CD4-positive, CD25-positive, alpha-beta regulatory T cell (primary cell): ENCODE results near the gene GNL2. TPM values are rescaled to one million over a fixed set of nuclear protein-coding genes. Genes with fewer than 3 reads are reported as not detected.
"Not testable (repeated sequence)": the region's sequence is repeated elsewhere in the genome, so short reads cannot be mapped to it uniquely, and the experiment has no call there.

ENCODE experiments used
- ATAC-seq, 2 donors: fragments of 150-1000 bp; cut with Tn5 transposase; one replicate each; pipeline ENCODE4 v1.10.0; 2021; ENCODE audit warnings: low read depth in 2 of 2, moderate number of reproducible peaks in 2 of 2, moderate library complexity in 1 of 2
- DNase-seq, 3 donors: peaks; one replicate each; pipeline versions ENCODE4 v3.0.0 to v3.0.0-alpha.2; 2012 to 2022; ENCODE audit warnings: mixed read lengths in 1 of 3
- H3K27ac ChIP-seq: one replicate; pipeline ENCODE4 v1.7.0; 2013; ENCODE audit warnings: mild to moderate bottlenecking, low read length; ENCODE audit not compliant: insufficient read depth, poor library complexity, severe bottlenecking
- H3K27me3 ChIP-seq: one replicate; pipeline ENCODE4 v1.7.0; 2013; ENCODE audit warnings: low read length; ENCODE audit not compliant: control insufficient read depth, insufficient read depth
- H3K36me3 ChIP-seq: one replicate; pipeline ENCODE4 v1.7.0; 2013; ENCODE audit warnings: mild to moderate bottlenecking, low read length, moderate library complexity; ENCODE audit not compliant: control insufficient read depth, insufficient read depth
- H3K4me1 ChIP-seq: 2 replicates; pipeline ENCODE4 v1.7.0; 2013; ENCODE audit warnings: mild to moderate bottlenecking, low read length; ENCODE audit not compliant: insufficient read depth, control insufficient read depth, poor library complexity, severe bottlenecking
- H3K4me3 ChIP-seq: one replicate; pipeline ENCODE4 v1.7.0; 2013; ENCODE audit warnings: low read depth, mild to moderate bottlenecking, low read length, moderate library complexity
- H3K9me3 ChIP-seq, 2 experiments: 1 replicate in 1 of 2; 2 replicates in 1 of 2; pipeline ENCODE4 v1.7.0; 2013; ENCODE audit warnings: low read length in 2 of 2, mild to moderate bottlenecking in 1 of 2, moderate library complexity in 1 of 2; ENCODE audit not compliant: control insufficient read depth in 2 of 2
- H3K27ac Mint-ChIP-seq, 3 donors: one replicate each; pipeline ENCODE4 v1.8.0; 2020 to 2022; ENCODE audit warnings: mild to moderate bottlenecking in 3 of 3, mixed read lengths in 3 of 3, moderate library complexity in 2 of 3
- H3K27me3 Mint-ChIP-seq: one replicate; pipeline ENCODE4 v1.8.0; 2022; ENCODE audit warnings: mild to moderate bottlenecking, mixed read lengths
- H3K36me3 Mint-ChIP-seq: one replicate; pipeline ENCODE4 v1.8.0; 2020; ENCODE audit warnings: mixed read lengths
- H3K4me1 Mint-ChIP-seq, 4 donors: one replicate each; pipeline ENCODE4 v1.8.0; 2020 to 2022; ENCODE audit warnings: mixed read lengths in 4 of 4, mild to moderate bottlenecking in 1 of 4
- H3K4me3 Mint-ChIP-seq, 4 donors: one replicate each; pipeline ENCODE4 v1.8.0; 2020 to 2022; ENCODE audit warnings: mild to moderate bottlenecking in 4 of 4, mixed read lengths in 4 of 4, moderate library complexity in 3 of 4
- H3K9me3 Mint-ChIP-seq, 7 donors: one replicate each; pipeline ENCODE4 v1.8.0; 2020 to 2022; ENCODE audit warnings: mixed read lengths in 7 of 7, mild to moderate bottlenecking in 3 of 7, moderate library complexity in 2 of 7
- polyA plus RNA-seq, 4 donors: library from polyadenylated mRNA; unstranded; fragments of 300-500 nt; fragmentation: Illumina TruSeq; gene quantifications; one replicate each; pipeline ENCODE4 v1.2.3, GENCODE V29; 2021
- total RNA-seq: library from RNA; stranded (reverse); gene quantifications from one replicate; pipeline ENCODE4 v1.2.3, GENCODE V29; 2022

The GNL2 gene
- total and polyA plus RNA-seq, 5 donors from 2014 or later = 37.3 to 58.9 (median 44.5) TPM

- Mint-ChIP-seq H3K27me3 (peaks cover 6% of the 10 kb centered on the region), H3K4me1 (peaks cover 0 to 4% (median 1%) of the 10 kb centered on the region in 4 donors), H3K36me3 (peaks cover 23% of the 10 kb centered on the region), H3K27ac (peak overlapping the region in 1 of 3 donors; percentile 29), H3K4me3 (no peak overlapping the region), H3K9me3 (no peaks in the 10 kb centered on the region)
- Histone ChIP-seq H3K27me3 (no peaks in the 10 kb centered on the region), H3K9me3 (no peaks in the 10 kb centered on the region), H3K4me3 (no peak overlapping the region), H3K36me3 (peaks cover 32% of the 10 kb centered on the region), H3K4me1 (no peaks in the 10 kb centered on the region), H3K27ac (no peak overlapping the region)
- ATAC-seq = no peak
- DNase-seq = no peak
These were observed 32.8 kb downstream of the GNL2 start for GRCh38 chr1:37562984-37563383.

- Histone ChIP-seq H3K4me3 (no peak overlapping the region), H3K27ac (no peak overlapping the region), H3K9me3 (no peaks in the 10 kb centered on the region), H3K27me3 (no peaks in the 10 kb centered on the region), H3K36me3 (peaks cover 17% of the 10 kb centered on the region), H3K4me1 (no peaks in the 10 kb centered on the region)
- peak overlapping the region in 2 of 3 donors; percentile 73 to 84 for H3K27ac Mint-ChIP-seq
- H3K36me3 Mint-ChIP-seq = peaks cover 9% of the 10 kb centered on the region
- H3K4me1 Mint-ChIP-seq = peaks cover 0 to 7% (median 1%) of the 10 kb centered on the region in 4 donors
- H3K27me3 Mint-ChIP-seq = peaks cover 6% of the 10 kb centered on the region
- no peak overlapping the region for H3K4me3 Mint-ChIP-seq
- no peaks in the 10 kb centered on the region for H3K9me3 Mint-ChIP-seq
- ATAC-seq (no peak), DNase-seq (peak in 2 of 3 donors; percentile 14 to 82)
These were observed 34.3 kb downstream of the GNL2 start for GRCh38 chr1:37561133-37562132.

- no peak for ATAC-seq
- H3K27ac Mint-ChIP-seq = peak overlapping the region in 1 of 3 donors; percentile 66
These were observed 35.2 kb downstream of the GNL2 start for GRCh38 chr1:37560401-37561132.

GRCh38 chr1:37559957-37560379 is 35.8 kb downstream of the GNL2 start:
- DNase-seq, H3K27me3 Mint-ChIP-seq, H3K9me3 ChIP-seq, H3K4me3 ChIP-seq, H3K27ac Mint-ChIP-seq, H3K4me1 Mint-ChIP-seq, H3K36me3 Mint-ChIP-seq, H3K9me3 Mint-ChIP-seq, H3K27ac ChIP-seq, ATAC-seq, H3K4me1 ChIP-seq, H3K36me3 ChIP-seq, H3K27me3 ChIP-seq: not testable (repeated sequence)
- H3K4me3 Mint-ChIP-seq = peak overlapping the region in 1 of 4 donors; percentile 33

More at GRCh38 chr1:37560401-37561132, 35.2 kb downstream of the GNL2 start:
- no peak for DNase-seq
- Mint-ChIP-seq H3K27me3 (peaks cover 6% of the 10 kb centered on the region), H3K9me3 (no peaks in the 10 kb centered on the region), H3K36me3 (peaks cover 3% of the 10 kb centered on the region), H3K4me1 (peaks cover 0 to 7% (median 1%) of the 10 kb centered on the region in 4 donors), H3K4me3 (peak overlapping the region in 1 of 4 donors; percentile 21)
- Histone ChIP-seq H3K27me3 (no peaks in the 10 kb centered on the region), H3K36me3 (peaks cover 8% of the 10 kb centered on the region), H3K4me3 (no peak overlapping the region), H3K4me1 (no peaks in the 10 kb centered on the region), H3K27ac (no peak overlapping the region), H3K9me3 (no peaks in the 10 kb centered on the region)

- Histone ChIP-seq H3K9me3 (no peaks in the 10 kb centered on the region), H3K27ac (no peak overlapping the region), H3K36me3 (no peaks in the 10 kb centered on the region), H3K4me1 (no peaks in the 10 kb centered on the region), H3K27me3 (no peaks in the 10 kb centered on the region), H3K4me3 (no peak overlapping the region)
- Mint-ChIP-seq H3K36me3 (peaks cover 2% of the 10 kb centered on the region), H3K4me3 (peak overlapping the region in 1 of 4 donors; percentile 34), H3K27ac (no peak overlapping the region), H3K27me3 (peaks cover 6% of the 10 kb centered on the region), H3K9me3 (no peaks in the 10 kb centered on the region), H3K4me1 (peaks cover 3 to 9% (median 5%) of the 10 kb centered on the region in 4 donors)
- no peak for DNase-seq
- ATAC-seq = no peak
These were observed 36.7 kb downstream of the GNL2 start for GRCh38 chr1:37559080-37559479.

- Histone ChIP-seq H3K9me3 (no peaks in the 10 kb centered on the region), H3K4me3 (no peak overlapping the region), H3K36me3 (no peaks in the 10 kb centered on the region), H3K27ac (no peak overlapping the region), H3K4me1 (peaks cover 3% of the 10 kb centered on the region), H3K27me3 (no peaks in the 10 kb centered on the region)
- DNase-seq (no peak), ATAC-seq (no peak)
- Mint-ChIP-seq H3K4me1 (peaks cover 7 to 12% (median 8%) of the 10 kb centered on the region in 4 donors), H3K27me3 (peaks cover 6% of the 10 kb centered on the region), H3K36me3 (peaks cover 3% of the 10 kb centered on the region), H3K27ac (no peak overlapping the region), H3K9me3 (no peaks in the 10 kb centered on the region), H3K4me3 (peak overlapping the region in 2 of 4 donors; percentile 22 to 70)
These were observed 37.3 kb downstream of the GNL2 start for GRCh38 chr1:37558411-37558810.

GRCh38 chr1:37557402-37557801 is 38.3 kb downstream of the GNL2 start:
- no peak overlapping the region for H3K4me3 ChIP-seq
- no peak overlapping the region for H3K27ac ChIP-seq
- peaks cover 8% of the 10 kb centered on the region for H3K36me3 Mint-ChIP-seq
- DNase-seq = no peak
- peaks cover 15 to 22% (median 17%) of the 10 kb centered on the region in 4 donors for H3K4me1 Mint-ChIP-seq
- peak overlapping the region in 1 of 4 donors; percentile 70 for H3K4me3 Mint-ChIP-seq
- peaks cover 6% of the 10 kb centered on the region for H3K27me3 Mint-ChIP-seq
- H3K4me1 ChIP-seq = peaks cover 13% of the 10 kb centered on the region
- H3K27me3 ChIP-seq = no peaks in the 10 kb centered on the region
- H3K9me3 Mint-ChIP-seq = no peaks in the 10 kb centered on the region
- no peak for ATAC-seq
- H3K9me3 ChIP-seq = no peaks in the 10 kb centered on the region
- no peaks in the 10 kb centered on the region for H3K36me3 ChIP-seq
- H3K27ac Mint-ChIP-seq = no peak overlapping the region
